COLO668 (cell line): ENCODE measurements around the gene MMP19.
A peak's percentile ranks its signal among the peaks of the same experiment; 100 is the strongest.
"Not testable (repeated sequence)": the region's sequence is repeated elsewhere in the genome, so short reads cannot be mapped to it uniquely, and the experiment has no call there.

Experiments used
- DNase-seq: peaks from one replicate; lab custom pipeline; 2025; ENCODE audit not compliant: unreplicated experiment; lab: John Stamatoyannopoulos, UW

Gene MMP19

DNA sequence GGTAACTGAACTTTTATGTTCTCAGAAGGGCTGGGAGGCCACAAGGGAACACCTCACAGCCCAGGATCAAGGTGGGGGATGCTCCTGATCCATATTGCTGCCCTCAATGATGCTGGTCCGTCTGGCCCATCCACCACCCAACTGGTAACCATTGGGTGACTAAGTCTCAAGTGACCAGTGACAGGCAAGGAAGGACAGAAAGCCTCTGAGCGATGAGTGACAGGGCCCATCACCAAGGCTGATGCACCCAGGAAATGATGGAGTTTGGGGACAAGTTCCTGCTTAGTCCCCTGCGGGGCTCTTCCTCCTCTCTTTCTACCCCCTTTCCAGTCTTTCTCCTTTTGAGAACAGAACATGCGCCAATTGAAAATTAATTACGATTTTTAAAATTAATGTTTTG is 2.6 kb upstream of the MMP19 start:
- DNase-seq, result no peak

DNA sequence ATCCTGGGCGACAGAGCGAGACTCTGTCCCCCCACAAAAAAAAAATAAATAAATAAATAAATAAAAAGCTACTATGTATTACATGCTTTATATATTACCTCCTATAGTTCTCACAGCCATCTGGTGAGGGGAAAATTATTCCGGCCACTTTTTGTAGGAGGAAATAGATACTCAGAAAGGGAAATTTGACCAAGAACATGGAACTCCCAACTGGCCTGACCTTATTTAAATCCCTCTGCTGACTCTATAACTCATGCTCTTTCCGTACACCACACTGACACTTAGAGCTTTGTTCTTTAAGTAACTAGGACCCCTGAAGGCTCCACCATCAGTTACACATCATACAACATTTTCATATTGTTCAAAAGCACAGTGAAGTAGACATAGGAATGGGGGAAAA is 2.2 kb upstream of the MMP19 start:
- DNase-seq, result no peak

- DNase-seq, result no peak
These were observed 695 bp upstream of the MMP19 start for GRCh38 chr12:55843431-55843830.

DNA sequence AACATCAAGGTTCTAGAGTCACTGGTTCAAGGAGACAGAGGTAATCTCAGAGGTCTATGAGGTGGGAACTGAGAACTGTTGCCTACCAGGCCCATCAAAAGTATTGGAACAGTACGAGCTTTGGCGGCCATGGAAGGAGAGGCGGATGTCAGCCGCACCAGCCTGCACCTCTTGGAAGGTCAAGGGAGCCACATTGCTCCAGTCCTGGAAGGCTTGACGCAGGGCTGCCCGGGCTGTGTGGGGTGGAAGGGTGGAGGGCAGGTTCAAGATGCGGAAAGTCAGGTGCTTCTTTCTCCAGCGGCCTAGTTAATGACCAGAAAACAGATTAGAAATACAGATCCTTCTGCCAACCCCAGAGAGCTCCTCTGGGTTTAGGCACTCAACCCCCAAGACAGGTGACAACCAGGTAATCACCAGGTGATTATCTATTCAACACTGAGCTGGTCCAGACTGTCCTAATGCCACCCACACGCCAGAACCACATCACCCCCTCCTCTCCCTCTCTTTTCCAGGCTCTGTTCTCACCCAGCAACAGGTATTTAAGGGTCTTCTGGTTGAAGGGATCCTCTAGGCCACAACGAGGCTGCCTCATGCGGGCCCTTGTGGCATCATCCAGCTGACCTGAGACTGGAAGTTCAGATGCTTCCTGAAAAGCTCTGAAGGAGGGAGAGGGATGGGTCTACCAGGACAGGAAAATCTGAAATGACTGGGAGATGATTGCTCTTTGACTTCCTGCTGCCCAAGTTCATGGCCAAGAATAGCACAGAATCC is 2.0 kb downstream of the MMP19 start:
- DNase-seq, result no peak

DNA sequence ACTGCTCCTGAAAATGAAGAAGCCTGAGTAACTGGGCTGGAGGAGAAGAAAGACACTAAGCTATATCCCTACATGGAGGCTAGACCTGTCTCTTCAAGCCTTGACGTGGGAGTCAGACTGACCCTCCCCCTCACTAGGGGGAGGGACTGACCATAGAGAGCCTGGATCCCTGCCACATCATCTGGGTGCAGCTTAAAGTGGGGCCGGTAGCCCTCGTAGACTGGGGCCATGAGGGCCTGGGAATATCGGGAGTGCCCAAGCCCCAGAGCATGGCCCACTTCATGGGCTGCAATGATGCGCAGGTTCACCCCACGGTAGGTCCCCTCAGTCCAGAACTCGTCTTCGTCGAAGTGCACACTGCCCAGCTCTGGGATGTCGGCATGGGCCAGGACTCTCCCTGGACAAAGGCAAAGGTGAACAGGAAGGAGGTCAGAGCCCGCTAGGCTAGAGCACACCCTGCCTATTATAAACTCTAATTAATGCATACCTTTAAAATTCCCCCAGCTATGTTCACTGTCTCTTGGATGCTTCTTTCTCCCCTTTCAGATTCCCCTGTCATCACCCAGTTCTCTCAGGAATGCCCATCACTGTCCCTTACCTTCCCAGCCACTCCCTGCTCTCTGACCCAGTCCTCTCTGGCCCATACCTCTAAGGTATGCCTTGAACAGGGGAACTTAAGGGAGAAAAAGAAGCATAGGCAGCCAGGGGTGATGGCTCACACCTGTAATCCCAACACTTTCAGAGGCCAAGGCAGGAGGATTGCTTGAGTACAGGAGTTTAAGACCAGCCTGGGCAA is 3.2 kb downstream of the MMP19 start:
- no peak for DNase-seq

DNA sequence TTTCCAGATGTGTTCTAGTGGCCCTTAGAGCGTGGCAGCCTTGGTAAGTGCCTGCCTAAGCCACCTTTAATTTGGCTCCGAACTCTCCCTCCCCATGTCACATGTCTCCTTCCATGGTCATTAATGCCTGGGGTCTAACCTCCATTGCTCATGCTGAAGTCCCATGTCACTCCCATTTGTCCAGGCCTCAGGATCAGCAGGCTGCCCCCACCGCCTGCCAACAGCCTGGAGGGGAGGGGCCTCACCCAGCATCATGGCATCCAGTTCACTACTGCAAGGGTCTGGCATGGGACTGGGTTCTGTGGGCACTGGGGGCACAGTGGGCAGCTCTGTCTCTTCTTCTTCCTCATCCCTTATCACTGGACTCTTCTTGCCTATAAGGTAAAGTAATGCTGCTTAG is 4.4 kb downstream of the MMP19 start:
- DNase-seq, result no peak

DNA sequence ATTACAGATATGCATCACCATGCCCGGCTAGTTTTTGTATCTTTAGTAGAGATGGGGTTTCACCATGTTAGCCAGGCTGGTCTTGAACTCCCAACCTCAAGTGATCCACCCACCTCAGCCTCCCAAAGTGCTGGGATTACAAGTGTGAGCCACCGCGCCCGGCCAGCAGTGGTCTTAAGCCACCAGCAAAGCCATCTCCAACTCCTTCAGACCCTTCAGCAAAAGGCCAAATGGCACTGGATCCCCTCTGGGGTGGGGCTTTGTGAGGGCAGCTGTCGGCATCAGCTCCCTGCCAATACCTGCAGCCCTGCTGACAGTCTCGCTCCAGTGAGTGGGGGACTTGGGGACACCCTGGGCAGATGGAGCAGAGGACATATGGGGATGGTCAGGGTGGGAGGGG is 8.3 kb downstream of the MMP19 start:
- not testable (repeated sequence) for DNase-seq

DNA sequence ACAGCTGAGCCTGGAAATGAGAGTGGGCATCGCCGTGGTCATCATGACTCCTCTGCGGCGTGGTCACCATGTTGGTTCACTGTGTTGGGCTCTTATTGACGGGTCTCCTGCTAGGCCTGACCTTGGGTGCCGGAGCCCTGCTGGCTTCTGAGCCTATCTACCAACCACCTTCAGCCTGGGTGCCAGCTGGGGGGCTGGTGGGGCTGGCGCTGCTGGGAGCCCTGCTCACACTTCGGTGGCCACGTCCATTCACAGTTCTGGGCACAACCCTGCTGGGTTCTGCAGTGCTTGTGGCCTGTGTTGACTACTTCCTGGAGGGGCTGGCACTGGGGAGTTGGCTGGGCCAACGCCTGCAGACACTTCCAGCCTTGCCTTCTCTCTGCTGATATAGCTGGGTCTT is 9.7 kb downstream of the MMP19 start:
- no peak for DNase-seq

GRCh38 chr12:55831447-55831815 is 11.3 kb downstream of the MMP19 start:
- DNase-seq, result no peak

DNA sequence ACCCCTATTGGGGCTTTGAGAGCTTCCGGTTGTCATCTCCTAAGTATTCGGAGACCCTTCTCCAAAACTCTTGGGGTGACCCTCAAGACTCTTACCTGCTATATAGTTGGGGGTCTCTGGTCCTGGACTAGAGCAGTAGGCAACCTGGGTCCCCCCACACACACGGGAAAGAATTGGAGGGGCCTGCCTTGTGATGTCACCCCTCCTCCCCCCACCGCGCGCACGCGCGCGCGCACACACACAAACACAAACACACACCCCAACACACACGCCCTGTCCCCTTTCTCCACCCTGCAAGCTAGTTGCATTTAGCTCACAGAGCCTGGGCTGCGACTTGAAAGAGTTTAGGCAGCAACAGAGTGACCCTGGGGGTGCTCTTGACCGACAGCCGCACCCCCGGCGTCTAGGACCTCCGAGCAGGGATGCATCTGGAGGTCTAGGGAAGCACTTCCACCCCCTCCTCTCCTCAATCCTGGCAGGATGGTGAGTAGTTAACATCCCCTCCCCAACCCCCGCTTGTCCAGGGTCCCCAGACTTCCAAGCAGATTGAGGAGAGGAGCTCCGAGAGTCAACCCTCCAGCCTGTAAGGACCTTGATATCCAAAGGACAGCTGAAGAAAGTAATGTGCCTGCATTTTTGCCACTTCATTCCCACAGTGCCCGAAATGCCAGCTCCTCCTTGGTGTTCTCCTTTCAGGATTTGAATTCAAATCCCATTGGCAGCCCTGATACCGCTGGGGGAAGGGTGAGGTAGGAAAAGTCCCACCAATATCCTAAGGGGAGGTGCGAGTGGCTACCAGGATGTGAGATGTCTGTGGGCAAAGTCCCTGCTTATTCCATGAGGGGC is 11.9 kb downstream of the MMP19 start:
- DNase-seq, result peak; percentile 27

DNA sequence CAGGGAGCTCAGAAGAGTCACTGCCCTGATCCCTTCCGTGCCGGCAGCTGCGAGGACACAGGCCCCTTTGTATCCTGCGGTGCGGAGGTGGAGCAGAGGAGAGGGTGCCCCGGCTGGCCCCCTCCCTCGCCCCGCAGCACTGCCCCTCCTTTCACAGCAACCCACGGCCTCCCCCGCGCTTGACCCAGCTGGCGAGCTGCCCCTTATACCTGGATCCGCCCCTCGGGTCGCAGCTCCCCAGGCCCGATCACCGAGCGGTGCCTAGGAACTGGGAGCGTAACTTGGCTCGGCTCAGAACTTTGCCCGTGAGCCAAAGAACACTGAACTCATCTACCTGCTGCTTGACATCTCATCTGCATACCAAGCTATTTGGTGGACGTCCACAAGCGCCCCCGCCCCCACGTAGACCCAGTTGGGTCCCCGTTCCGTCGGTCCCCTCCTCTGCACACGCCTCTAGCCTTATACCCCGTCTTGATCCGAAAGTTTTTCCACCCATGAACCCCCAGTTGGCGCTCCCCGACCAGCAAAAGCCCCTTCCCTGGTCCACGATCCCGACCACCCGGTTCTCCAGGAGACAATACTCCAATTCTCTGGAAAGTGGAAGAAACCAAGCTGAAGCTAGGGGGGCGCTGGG is 12.7 kb downstream of the MMP19 start:
- DNase-seq, result peak; percentile 57

DNA sequence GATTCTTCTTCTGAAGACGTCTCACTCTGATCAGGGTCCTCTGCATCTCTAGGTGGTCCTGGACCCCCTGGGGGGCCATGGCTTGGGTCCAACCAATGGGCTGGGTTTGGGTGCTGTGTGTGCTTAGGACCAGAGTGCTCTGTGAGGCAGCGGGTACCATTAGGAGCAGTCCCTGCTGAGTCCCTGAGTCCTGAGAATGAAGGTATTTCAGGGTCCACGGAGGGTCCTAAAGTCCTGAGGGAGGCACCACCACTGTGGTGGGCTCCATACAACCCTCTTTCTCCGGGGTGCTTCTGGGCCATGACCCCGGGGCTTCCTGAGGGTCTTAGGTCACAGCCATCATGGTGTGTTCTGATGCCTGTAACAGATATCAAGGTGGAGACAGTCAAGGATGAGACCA is 14.4 kb downstream of the MMP19 start:
- no peak for DNase-seq

- no peak for DNase-seq
These were observed 14.9 kb downstream of the MMP19 start for GRCh38 chr12:55827806-55828205.

DNA sequence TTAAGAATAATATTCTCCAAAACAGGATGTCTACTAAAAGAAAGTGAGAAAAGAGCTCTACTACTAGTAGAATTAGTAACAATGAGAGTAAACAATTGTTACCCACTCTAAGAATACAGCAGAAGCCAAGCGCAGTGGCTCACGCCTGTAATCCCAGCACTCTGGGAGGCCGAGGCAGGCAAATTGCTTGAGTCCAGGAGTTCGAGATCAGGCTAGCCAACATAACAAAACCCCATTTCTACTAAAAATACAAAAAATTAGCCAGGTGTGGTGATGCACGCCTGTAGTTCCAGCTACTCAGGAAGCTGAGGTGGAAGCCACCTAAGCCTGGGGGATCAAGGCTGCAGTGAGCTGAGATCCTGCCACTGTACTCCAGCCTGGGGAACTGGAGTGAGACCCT is 18.0 kb downstream of the MMP19 start:
- no peak for DNase-seq

GRCh38 chr12:55823419-55823818 is 19.3 kb downstream of the MMP19 start:
- no peak for DNase-seq

DNA sequence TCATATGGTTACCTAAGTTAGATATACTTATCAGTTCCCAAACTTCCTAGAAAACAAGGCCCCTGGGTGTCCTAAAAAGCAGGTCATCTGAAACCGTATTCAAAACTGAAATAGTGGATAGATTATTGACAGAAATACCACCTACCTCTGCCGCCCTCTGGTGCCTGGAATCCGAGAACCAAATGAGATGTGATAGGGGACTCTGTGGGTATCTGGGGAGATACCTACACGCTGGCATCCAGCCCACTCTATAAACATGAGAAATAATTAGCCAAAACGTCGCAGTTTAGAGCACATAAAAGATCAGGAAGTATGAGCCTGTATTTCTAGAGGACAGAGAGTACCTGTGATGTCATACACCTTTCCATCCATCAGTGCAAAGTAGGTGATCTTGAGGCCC is 20.5 kb downstream of the MMP19 start:
- no peak for DNase-seq

DNA sequence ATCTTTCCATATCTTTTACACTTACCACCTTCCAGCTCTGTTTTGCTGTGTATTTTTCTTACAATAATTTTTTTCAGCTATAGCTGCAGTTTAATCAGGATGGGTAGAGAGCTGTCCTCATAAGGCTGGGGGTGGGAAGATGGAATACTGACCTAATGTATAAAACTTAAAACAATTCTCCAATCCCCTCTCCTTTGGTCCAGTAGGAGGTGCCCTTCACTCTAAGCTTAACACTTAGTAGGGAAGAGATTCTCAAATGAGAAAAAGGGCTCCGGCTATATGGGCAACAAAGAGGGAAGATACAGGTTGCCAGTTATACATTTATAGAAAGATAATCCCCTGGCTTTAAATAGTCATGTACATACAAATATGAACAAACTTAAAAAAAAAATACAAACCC is 22.1 kb downstream of the MMP19 start:
- DNase-seq, result no peak

GRCh38 chr12:55818886-55819285 is 23.9 kb downstream of the MMP19 start:
- DNase-seq, result no peak

DNA sequence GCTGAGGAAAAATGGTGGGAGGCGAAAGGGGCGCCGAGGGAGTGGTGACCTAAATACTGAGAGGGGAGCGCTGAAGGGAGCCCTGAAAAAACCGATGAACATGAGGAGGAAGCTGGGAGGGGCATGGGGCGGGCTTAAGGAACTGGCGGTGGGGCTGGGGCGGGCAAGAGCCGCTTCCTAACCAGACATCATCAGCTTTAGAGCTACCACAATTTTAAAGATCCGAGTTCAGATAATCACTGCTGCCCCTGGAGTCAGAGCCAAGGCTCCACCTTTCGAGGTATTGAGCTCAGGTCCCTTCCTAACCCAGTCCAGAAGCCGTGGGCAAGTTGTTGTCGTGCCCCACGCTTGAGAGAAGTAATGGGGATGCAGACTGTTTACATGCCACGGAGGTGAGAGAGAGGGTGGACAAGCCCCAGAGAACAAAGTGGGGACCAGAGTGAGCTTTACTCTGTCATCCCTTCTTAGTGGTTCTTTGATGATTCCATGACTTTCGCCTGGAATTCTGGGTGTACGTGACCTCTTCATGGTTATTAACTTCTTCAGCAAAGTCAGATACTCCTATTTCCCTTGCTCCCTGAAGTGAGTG is 24.5 kb downstream of the MMP19 start:
- no peak for DNase-seq

GRCh38 chr12:55817345-55818139 is 25.2 kb downstream of the MMP19 start, which contains the start of the genes ORMDL2 and SARNP:
TSS of gene ORMDL2 (plus strand) at chr12:55818041. CDS start at chr12:55819000, 959 bp downstream.
TSS of gene SARNP (minus strand) at chr12:55817724. CDS start at chr12:55817701, 23 bp downstream.
- DNase-seq, result peak; percentile 92
